GM19452 (cell line): ENCODE data around the gene HSPB3.
"Not testable (repeated sequence)": the region's sequence is repeated elsewhere in the genome, so short reads cannot be mapped to it uniquely, and the experiment has no call there.

Source experiments
- ATAC-seq: cut with Tn5 transposase; IDR thresholded peaks from one replicate; pipeline ENCODE4 v1.9.1; 2021; ENCODE audit not compliant: unreplicated experiment

Gene HSPB3

DNA sequence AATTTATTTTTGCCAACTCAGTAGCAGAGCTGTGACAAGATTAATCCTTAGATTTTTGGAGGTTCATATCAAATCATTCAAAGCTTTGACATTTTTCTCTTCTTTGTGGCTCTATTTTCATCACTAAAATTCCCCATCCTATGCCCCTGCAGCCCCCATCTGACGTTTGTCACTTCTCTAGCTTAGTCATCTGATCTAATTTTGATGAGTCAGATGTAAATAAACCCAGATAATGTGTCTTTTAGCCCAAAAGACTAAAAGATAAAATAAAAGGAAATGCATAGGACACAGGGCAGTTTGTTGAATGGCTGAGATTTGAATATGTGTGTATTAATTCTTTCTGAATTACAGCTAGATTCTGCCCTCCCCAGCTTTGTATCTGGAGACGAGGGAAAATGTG lies 897 bp upstream of the HSPB3 start:
- no peak for ATAC-seq

DNA sequence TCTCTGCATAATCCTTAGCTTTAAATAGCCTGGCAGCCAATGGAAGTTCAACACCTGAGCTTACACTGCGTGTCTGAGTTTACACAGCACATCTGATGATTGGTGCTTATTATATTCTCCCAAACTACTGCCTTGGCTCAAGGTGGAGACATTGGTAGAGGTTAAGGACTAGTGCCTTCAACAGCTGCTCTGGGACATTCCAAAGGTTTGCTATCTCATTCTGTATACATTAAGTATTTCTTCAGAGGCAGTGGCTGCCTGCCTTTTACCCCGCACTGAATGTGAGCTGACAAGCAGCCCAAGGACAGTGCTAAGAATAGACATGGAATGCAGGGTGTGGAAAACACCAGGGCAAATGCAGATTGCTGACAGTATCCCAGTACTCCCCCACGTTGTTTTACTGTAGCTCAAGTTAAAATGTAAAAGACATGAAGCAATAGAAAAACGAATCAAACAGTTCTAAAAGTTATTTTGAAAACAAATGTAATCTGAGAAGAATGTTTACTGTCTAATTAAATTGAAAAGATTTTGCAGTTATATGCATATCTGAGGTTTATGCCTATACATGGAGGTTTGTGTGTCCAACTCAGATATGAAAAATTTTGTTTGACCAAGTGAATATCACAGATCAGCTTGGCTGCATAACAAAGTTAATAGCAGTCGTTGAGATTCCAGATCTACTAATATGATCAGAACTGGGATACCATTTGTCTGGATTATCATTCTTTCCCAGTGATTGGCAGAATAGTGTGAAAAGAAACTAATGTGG lies 1.8 kb downstream of the HSPB3 start:
- ATAC-seq: no peak

DNA sequence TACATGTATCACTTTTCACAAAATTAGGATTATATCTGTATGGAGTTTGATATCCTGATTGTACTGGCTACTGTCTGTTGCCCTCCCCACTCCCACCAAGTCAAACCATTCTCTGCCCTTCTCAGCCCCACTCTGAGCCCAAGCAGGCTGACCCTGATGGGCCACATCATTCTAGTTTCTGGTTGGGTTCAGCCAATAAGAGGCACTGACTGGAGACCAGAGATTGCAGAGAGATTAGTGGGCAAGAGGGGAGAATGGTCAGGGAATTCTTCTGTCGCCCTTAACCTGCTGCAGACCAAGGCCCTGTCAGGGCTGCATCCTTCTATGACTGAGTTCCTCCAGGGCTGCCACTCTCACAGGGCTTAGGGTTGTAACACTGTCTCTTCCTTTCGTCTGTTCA lies 2.7 kb downstream of the HSPB3 start:
- no peak for ATAC-seq

DNA sequence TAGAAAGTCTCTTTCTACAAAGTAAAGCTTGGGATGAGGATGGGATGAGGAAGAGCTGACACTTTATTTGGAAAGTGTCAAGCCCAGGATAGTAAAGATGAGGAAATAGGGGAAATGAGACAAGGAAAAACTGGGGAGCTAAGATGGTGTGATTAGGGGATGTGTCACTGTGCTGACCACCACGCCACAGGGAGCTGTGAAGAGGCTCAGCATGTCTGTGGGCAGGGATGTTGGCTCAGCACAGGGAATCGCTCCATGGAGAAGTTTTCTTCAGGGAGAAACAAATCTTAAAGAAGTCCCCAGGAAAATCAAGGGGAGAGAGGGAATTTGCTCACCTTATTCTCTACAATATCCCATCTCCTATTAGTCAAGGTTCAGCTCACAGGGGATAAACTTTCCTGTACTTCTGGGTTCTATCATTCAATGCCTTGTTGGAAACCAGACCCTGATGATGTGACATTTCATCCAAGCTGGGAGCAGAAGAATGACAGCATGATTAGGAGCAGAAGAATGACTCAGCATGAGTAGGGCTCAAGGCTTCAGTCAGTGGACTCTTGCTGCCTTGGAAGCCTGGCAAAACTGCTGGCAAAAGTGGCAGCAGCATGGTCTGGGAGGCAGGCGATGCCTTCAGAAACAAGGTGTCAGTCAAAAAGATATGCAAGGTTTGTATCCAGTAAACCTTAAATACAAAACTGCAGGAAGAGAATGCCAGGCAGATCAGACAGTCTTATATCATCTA lies 4.9 kb downstream of the HSPB3 start:
- no peak for ATAC-seq

DNA sequence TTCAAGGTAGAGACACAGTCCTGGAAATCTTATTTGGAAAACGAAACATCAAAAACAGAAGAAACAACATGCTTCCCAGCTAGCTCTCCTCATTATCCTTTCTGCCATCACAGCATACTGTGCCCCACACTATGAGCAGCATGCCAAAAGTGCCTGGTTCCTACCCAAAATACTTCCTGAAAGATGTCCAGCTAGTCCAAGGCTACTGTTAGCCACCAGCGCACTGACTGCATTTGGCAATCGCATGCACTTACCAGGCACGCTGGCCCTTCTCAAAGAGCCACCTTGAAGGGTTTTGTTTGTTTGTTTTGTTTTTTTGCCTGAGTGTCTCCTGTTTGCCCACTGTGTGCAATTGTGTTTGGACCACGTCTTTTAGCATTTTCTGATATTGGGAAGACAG lies 6.8 kb downstream of the HSPB3 start:
- ATAC-seq: no peak

DNA sequence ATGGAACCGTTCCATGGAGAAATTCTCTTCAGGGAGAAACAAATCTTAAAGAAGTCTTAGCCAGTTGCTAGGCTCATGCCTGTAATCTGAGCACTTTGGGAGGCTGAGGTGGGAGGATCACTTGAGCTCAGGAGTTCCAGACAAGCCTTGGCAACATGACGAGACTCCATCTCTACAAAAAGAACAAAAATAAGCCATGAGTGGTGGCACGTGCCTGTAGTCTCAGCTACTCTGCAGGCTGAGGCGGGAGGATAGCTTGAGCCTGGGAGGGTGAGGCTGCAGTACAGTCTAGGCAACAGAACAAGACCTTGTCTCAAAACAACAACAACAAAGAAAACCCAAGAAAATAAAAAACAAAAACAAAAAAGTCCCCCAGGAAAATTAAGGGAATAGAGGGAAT lies 8.2 kb downstream of the HSPB3 start:
- no peak for ATAC-seq

DNA sequence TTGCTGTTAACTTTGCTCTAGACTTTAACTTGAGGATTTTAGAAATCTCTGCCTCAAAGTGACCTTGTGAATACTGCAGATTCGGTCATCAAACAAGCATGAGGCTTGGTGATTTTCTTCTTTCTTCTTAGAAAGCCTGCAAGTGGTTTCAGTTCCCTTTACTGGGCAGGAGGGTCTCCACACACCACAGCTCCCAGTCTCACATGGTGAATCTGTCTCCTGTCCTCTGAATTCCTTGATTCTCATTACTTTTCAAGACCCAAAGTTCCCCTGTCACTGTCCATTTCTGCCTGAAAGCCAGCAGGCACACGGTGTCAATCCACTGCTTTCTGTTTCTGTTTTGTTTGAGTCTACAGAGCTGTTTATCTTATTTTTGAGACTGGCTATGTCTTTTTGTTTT lies 14.1 kb downstream of the HSPB3 start:
- peak; percentile 83 for ATAC-seq

DNA sequence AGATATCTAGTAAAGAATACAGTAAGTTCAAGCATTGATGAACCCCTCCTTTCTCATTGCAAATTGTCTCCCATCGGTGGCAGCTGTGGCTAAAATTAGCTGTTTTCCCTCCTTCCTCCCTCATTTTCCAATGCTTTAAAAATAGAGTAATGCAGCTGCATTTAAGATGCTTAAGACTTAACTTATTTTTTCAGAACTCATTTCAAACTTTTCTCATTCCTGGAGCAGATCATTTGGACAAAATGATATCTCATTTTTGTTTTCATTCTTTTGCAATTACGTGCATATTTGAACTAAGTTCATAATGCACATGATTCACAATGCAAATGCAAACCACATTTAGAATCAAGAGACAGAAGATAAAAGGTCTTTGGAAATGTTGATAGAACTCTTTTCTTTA lies 14.6 kb downstream of the HSPB3 start:
- no peak for ATAC-seq

DNA sequence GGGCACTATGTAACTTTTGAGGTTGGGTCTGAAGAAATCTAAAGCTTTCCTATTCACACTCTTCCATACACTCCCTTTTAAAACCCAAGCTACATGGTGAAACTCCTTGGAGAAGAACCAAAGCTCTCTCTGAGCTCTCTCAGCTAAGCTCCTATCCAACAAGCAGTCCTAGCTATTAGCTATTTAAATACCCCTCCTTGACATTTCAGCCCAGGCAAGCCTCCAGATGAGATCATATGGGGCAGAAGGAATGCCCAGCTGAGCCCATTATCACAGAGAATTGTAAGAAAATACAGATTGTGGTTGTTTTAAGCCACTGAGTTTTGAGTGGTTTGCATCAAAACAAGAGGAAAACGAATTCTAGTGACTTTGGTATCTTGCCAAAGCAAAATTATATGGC lies 15.2 kb downstream of the HSPB3 start:
- no peak for ATAC-seq

DNA sequence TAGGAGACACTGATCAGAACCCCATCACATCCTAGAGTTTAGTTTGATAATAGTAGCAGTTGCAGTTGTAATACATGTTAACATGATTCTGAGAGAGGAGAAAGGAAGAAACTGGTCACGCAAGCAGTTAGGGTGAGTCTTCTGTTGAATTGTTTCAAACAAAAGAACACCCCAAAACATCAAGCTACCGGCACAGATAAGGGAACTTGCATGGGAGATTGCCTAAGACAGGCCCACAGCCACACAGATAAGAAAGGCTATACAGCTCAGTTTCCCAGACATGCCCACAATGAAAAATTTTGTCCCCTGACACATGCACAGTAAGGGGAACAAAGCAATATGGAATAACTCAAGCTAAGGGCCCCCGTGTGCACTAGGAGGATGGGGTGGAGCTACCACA lies 15.9 kb downstream of the HSPB3 start:
- no peak for ATAC-seq

DNA sequence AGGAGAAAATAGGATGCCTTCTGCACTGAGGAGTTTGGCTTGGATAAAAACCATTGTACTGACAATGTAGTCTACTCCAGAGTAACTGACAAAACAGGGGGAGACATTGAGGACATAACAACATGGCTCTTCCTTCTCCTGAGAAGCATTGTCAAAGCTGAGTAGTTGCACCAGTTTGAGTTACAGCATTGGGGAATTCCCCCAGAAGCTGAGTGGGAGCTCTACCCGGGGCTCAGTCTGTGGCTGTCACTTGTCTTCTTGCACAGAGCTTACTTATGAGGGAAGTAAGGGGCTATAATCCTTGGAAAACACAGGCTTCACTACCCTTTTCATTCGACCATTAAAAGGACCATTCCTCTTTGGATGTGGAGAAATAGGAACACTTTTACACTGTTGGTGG lies 21.2 kb downstream of the HSPB3 start:
- ATAC-seq: no peak

DNA sequence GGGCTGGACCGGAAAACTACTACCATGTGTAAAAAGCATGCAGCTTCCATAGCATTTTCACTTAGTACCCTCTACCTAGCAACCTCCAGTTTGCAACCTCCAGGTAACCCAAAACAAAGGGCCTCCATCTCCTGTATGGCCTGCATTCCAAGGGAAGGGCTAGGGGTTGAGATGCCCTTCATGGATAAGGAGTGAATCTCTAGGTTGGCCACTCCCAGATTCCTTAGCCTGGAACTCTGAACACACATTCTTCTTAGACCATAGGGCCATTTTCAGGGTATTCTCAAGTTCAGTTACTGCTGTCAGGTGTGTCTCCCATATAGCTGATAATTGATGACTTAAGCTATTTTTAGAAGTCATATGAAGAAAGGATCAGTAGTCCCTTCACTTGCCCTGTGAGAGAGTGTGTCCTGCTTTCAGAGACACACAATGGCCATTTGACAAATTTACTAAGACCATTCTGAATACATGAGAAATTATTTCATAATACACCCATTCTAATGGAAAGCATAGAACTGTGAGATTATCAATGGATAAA lies 22.5 kb downstream of the HSPB3 start:
- no peak for ATAC-seq

DNA sequence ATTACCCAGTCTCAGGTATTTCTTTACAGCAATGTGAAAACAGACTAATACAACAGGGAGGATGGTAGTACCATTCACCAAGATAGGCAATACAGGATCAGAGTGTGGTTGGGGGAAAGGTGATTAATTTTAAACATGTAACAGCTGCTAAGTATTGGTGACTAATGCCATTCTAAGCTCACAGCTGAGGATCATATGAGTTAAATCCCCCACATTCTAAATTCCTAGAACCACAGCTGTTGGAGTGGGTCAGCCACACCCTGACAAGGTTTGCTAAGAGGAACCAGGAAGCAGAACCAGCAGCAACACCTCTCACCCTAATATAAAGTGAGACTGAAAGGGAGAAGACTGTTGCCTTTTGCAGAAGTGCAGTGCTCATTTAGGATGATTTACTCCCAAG lies 24.8 kb downstream of the HSPB3 start:
- ATAC-seq: no peak

DNA sequence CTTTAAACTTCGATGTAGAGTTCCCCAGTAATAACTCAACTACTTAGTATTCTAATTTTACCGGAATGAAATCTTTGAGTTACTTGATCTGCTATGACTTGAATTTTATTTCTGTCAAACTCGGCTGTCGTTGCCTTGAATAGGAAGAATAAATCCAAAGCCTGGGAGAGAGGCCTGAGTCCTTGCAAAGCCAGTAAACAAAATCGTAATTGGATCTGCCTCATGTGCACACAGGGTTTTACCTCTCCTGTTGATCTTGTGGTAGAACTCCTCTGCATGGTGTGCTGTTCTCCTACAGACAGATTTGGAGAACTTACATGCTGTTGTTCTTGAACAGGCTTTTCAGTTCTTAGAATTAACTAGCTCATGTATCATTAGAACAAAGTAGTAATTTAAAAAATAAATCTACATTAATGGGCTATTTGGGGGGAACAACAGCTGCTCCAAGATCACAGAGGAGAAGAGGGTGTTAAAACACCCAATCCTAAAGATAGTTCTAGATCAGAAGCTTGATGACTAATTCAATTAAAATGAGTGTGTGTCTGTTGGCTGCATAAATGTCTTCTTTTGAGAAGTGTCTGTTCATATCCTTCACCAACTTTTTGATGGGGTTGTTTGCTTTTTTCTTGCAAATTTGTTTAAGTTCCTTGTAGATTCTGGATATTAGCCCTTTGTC lies 28.9 kb downstream of the HSPB3 start:
- ATAC-seq: no peak

DNA sequence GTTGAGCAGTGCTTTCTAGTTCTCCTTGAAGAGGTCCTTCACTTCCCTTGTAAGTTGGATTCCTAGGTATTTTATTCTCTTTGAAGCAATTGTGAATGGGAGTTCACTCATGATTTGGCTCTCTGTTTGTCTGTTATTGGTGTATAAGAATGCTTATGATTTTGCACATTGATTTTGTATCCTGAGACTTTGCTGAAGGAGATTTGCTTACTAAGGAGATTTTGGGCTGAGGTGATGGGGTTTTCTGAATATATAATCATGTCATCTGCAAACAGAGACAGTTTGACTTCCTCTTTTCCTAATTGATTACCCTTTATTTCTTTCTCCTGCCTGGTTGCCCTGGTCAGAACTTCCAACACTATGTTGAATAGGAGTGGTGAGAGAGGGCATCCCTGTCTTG lies 30.2 kb downstream of the HSPB3 start:
- not testable (repeated sequence) for ATAC-seq

DNA sequence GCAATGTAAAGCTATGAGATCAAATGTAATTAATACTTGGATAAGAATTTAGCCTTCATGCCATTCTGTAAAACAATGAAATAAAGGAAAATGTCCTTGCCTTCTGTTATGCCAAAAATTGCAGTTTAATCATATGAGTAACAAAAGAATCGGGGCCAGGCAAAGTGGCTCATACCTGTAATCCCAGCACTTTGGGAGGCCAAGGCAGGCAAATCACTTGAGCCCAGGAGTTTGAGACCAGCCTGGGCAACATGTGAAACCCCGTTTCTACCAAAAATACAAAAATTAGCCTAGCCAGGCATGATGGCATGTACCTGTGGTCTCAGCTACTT lies 34.1 kb downstream of the HSPB3 start:
- ATAC-seq: not testable (repeated sequence)

DNA sequence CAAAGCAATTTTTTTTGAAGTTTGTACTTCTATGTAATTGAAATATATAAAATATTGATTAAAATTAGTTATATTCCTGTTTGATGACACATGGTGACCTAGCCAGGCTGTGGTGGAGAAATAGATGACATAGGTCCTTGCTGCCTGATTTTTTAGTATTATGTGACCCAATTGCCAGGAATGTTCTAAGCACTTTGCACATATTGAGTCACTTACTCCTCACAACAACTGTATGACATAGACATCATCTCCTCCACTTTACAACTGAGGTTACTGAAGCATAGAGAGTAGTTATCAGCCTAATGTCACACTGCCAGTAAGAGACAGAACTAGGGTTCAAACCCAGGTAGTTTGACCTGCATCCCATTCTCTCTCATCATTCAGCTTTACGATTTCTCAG lies 35.8 kb downstream of the HSPB3 start:
- no peak for ATAC-seq

DNA sequence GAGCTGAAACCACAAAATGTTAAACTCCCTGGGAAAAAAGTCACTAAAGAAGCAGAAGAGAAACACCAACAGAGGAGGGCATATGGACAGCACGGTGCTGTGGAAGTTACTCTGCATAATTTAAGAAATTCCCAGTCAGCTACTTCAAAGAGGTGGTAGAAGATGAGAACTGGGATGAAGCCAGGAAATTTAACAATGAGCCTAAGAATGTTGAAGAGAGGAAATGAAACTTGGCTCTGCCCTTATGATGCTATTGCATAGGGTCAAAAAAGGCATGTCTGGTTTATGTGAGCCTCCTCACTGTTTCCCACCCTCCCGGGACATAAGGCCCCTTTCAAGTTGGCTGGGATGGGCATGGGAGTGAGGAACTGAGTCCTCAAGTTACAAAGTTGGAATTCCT lies 36.7 kb downstream of the HSPB3 start:
- no peak for ATAC-seq

DNA sequence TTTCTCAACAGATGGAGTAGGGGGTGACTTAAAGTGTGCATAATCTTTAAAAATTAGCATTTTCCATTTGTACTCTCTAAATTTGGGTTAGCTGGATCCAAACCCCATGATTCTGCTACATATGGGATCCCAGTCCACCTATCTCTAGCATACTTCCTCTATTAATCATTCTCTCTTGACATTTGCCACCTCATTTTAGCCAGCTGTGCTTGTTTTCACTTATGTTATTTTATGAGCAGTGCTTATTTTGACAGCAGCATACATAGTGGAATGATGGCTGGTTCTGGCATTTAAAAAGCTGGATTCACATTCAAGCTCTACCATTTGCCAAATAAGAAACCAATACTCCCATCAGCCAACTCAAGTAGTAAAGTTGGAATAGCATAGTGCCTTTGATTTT lies 39.5 kb downstream of the HSPB3 start:
- ATAC-seq: no peak
